ENCODE measurements around the gene SOX6.
"Not testable (repeated sequence)": the region's sequence is repeated elsewhere in the genome, so short reads cannot be mapped to it uniquely, and the experiment has no call there.

Gene SOX6

DNA sequence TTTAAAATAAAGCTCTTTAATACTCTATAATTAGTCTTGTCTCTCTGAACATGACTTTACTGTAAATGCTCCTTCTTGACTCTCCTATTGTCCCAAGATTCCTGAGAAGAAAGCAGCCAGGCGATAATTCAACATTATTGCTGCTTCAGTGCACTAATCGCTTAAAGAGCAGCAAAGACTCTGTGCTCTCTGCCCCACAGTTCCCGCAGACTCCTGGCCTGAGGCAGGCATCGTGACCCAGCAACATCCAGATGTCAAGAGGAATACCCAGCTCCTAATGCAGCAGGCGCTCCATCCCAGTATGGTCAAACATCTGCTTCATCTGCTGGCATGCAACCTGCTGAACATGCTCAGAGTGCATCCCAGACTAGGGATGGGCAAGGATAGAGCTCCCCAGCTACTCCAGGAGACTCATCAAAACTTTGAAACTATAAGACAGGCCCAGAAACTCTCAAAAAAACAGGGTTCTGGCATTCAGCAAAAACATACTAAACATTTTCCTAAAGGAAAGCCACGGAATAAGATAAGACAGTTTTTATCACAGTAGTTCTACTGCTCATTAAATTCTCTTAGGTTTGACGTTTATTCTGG lies 270.0 kb downstream of the SOX6 start:
- no peak for DNase-seq

DNA sequence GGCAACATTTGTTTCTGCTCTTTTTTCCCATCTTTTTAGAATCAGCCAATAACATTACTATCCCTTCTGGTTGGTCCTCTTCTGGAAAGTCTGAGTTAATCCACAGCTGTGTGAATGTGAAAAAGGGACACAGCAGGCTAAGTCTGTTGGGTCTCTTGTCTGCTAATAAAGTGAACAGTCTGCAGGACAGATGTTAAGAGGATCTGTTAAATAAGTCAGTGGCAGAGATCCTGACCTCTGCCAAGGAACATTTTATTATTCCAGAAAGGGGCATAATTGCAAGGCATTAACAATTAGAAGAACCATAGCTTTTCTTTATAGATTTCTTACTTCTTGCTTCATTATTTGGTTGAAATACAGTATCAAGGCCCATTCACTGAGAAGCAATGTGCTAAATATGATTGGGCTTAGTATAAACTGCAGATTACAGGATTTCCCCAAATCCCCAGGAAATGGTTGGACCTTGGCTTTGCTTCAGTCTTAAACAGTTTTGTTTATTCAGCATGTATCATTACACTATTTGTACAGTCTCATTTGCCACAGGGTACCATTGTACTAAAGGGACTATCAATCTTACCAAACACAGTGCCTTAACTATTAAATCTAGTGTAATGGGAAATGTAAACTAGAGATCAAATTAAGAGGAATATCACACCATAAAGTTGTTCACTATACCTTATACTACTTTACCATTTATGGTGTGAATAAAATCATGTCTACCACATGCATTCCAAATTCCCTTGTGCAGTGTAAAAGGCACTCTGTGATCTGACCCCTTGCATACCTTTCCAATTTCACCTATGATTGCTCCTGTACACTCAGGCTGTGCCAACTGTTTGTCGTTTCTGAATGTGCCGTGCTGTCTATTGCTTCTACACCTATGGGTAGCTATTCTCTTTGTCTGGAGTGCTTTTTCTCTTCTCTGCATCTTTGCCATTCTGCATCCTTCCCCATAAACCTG lies 274.0 kb downstream of the SOX6 start:
- no peak for DNase-seq

DNA sequence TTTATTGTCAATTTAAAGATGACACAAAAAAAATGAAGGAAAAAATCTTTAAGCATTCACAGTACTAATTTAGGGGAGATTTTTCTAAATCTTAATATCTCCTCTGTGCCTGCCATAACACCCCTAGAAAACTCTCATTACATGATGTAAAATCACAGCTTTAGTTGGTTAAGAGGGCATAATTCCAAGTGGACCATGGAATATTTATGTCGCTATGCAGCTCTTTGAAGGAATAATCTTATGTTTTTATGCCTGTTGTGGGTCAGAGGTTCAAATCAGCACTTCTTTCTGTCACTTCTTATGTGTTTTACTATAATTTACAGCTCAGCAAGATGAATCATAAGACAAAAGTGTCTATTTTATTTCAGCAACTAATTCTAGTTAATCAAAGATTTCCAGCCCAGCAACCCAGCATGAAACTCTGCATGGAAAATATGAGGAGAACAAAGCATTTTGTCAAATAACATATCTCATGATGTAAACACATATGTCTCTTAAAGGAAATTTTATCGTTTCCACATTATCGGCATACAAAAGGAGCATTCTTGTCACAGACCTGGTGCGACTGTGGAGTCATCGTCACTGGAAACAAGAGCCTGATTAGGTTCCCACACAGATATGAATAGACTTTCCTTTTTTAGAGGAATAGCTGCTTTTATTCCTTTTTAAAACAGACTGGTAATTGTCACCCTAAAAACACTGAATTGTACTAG lies 274.8 kb downstream of the SOX6 start:
- no peak for DNase-seq

DNA sequence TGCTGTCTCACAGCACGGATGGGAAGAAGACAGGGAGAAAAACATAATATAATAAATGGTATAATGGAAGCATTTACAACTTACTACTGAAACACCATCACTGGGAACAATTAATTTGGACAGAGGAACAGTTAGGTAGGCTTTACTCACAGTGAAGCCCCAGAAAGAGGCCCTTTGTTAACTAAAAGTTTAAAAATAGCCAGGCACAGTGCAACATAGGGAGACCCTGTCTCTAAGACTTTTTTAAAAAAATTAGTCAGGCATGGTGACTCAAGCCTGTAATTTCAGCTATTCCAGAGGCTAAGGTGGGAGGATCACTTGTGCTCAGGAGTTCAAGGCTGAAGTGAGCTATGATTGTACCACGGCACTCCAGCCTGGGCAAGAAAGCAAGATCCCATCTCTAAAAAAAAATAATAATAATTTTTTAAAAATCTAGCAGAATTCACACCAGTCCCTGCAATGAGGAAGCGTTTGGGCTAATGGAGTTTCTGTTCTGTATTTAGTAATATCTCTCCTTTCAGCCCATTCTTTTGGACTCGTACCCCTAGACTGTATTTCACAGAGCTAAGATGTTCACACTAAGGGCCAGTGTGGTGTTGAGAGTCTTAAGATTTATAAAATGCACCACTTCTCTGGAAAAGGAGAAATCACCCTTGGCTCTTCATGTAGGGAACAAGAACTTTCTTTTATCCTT lies 275.5 kb downstream of the SOX6 start:
- DNase-seq: no peak

DNA sequence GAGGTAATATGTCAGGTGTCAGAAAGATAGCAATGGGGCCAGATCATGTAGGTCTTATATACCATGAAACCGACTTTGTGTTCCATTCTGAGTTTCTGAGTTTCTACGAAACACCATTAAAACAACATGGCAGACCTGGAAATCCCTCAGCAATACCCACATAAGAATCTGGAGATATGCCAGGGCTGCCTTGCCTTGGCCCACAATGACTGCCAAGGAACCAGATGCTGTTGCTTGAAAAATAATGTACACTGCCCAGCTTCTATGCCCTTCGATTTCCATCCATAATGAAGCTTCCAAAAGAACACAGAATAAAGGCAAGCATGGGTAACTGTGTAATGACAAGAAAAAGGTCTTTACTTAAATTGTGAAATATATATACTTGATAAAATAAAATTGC lies 277.4 kb downstream of the SOX6 start:
- DNase-seq: no peak

DNA sequence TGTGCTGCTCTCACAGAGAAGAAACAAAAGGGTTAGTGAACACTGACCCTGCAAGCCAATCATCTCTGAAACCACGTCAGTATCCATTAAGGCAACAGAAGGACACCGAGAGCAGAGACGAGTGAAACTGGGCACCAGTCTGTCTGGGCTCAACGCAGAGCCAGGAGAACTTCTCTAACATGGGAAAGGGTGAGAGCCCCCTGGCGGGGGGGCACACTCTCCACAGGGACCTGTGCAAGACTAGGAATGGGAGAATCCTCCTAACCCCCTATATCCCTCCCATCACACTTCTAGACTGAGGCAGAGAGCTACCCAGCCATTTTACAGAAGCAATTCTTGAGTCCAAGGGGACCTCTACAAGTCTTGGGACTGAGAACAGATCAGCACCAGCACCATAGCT lies 285.8 kb downstream of the SOX6 start:
- DNase-seq: no peak

DNA sequence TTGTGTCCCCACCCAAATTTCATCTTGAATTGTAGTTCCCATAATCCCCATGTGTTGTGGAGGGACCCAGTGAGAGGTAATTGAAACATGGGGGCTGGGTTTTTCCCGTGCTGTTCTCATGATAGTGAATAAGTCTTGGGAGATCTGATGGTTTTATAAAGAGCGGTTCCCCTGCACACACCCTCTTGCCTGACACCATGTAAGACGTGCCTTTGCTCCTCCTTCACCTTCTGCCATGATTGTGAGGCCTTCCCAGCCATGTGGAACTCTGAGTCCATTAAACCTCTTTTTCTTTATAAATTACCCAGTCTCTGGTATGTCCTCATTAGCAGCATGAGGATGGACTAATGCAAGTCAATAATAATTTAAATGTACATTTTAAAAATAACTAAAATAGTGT lies 289.1 kb downstream of the SOX6 start:
- not testable (repeated sequence) for DNase-seq

DNA sequence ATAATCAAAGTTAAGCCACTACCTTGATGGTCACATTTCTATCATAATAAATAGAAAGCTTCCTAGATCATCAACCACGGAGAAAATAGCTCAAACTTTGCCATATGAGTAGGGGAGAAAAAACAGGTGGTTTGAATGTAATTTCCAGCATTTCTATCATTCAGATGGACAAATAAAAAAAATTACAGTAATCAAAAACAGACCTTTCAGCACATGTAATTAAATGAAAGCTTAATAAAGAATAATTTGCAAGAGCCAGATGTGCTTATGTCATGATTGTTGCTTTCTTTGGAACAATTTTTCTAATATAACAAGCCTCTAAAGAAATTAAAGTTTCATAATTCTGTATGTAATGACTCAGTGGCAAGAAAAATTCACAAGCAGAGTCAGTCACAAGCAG lies 297.0 kb downstream of the SOX6 start:
- DNase-seq: no peak

DNA sequence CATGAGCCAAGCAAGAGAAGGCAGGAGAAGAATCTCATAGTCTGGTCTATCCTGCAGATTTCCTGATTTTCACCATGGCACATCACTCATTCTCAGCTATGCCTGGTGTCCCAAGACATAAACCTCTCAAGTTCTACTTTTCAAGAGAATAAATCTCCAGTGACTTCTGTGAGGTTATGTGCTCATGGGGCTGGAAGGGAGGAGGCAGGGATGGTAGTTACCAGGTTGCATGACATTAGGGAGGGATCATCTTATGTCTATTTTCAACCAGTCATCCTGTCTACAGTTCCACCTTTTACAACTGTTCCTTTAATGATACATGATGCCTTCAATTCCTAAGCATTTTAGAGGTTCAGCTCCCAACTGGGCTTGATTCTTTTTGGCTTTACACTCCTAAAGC lies 297.7 kb downstream of the SOX6 start:
- no peak for DNase-seq

DNA sequence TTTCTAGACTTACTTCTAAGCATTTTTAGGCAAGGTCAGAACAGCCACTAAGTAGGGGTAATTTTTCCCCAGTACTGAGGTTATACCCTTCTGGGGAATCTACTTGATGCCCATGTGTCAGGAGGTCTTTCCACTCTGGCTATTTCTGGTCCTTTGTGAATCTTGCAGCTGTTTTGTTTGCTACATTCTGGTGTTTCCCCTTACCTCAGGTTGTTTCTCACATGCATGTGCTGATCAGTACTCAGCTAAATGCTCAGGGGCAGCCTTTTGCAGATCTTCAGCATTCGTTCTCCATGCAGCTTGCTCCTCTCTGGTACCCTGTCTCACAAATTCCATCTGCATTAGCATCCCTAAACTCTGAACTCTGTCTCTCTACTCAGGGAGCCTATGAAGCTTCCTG lies 303.6 kb downstream of the SOX6 start:
- DNase-seq: no peak

DNA sequence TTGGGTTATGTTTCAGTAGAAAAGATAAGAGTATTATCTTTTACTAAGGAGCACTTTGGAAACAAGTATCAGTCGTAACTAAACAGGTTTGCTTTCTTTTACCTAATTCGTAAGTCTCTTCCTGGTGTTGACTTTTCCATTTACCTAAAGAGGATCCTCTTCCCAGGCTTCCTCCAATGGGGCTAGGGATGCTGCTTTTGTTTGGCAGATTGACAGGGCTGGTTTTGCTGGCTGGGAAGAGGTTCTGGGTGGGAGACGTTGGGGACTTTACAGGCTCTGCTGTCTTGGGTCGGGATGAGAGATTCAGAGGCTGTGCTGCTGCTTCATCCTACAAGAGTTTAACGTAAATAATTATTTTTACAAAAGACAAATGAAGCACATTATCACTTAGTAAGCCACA lies 306.7 kb downstream of the SOX6 start:
- no peak for DNase-seq

DNA sequence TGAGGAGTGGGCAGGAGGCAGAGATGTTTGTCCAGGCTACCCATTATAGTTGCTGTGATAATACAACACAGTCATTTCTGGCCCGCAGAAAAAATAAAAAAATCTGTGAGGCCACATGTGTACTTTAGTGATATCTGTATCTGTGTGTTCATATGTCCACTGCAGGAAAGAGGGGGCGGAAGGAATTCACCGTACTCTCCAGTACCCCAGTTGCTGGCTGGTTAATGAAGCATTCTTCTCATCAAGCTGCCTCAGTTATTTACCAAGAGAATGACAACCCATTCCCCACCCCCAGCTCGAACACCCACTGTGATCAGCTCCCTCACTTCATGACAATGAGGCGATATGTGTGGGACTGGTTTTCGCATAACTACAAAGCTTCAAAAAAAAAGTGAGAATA lies 309.3 kb downstream of the SOX6 start:
- DNase-seq: no peak

DNA sequence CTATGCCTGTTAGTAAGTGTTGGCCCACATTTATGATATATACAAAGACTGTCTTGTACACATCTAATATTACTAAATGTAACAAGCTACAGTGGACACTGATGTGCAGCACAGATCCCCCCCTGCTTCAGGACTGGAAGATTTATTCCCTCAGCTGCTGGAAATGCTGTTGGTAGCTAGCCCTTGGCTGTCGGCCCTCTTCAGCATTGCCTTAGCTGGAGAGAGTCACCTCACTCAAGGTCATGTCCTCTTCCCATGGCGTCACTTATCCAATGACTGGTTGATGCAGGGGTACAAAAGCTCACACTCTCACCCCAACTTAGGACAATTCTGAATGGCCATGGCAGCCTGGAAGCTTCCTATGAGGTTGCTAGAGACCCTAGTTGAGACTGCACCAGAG lies 312.7 kb downstream of the SOX6 start:
- DNase-seq: no peak

DNA sequence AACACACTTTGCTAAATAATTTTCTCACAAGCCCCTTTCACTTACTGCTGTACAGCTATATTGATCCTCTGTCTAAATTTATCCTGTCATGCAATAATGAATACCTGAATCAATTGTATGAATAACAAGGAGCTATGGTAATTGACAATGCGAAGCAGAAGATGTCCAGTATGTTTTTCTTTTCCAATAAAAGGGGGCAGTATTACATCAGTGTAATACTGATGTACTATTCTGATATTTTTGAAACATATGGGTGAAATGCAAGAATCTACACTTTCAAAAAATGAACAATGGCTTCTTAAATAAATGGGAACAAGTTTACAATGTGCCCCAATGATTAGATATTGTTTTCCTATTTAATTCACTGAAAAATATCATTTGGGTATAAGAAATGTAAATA lies 315.1 kb downstream of the SOX6 start:
- no peak for DNase-seq

DNA sequence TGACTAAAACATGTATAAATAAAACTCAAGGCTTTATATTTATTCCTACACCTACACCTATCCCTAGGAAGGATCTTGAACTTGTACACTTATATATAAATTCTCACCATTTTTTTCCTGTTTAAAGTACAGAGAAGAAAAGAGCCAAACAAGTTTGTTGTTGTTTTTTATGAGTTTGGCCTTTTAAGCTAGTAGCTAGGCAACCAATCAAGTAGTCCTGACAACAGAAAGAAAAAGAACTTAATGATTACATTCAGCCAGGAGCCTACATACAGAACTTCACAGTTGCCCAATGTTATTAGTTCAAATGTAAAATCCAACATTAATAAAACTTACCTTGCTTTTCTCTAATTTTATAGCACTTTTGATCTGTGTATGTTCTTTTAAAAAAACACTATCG lies 316.2 kb downstream of the SOX6 start:
- no peak for DNase-seq

DNA sequence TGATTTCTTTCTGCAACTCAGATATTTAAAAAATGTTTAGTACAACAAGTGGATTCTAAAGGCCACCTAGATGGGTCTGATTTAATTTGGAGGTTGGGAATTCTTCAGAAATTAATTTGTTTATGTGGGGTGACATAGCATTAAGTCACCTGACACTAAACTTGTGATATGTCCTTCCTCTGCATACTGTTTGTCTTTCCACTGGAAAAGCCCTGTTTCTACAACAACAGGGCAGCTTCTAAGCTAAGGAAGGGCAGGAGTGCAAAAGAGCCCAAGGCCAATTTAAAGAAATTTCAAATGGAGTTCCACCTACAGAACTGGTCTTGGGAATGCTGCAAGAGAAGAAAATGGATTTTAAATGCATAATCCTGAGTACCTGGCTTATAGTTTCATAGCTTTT lies 319.2 kb downstream of the SOX6 start:
- no peak for DNase-seq

DNA sequence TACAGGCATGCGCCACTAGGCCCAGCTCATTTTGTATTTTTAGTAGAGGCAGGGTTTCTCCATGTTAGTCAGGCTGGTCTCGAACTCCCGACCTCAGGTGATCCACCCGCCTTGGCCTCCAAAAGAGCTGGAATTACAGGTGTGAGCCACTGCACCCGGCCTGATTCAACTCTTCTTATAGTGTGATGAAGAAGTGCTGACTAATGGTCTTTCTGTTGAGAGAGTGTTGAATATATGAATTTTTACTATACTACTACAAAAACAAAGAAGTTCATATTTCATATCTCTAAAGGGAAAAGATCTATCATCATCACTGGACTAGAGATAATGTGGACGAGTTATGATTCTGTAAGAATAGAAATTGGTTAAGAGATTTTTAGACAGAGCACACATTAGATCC lies 320.1 kb downstream of the SOX6 start:
- no peak for DNase-seq

DNA sequence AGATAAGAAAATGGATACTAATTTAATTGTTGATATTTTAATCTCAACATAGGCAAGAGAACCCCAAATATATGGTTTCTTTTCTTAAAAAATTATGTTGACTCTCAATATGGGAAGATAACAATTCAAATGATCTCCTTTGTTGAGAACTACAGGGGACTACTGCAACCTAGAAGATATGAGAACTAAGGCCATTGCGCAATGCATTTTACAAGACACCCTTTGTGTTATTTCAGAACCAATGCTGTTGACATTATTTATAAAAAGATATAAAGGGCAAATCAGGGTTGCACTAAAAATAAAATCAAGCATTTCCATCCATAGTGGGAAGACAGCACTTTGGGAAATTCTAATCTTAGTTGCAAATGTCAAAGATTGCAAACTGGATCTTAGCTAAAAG lies 322.3 kb downstream of the SOX6 start:
- no peak for DNase-seq

DNA sequence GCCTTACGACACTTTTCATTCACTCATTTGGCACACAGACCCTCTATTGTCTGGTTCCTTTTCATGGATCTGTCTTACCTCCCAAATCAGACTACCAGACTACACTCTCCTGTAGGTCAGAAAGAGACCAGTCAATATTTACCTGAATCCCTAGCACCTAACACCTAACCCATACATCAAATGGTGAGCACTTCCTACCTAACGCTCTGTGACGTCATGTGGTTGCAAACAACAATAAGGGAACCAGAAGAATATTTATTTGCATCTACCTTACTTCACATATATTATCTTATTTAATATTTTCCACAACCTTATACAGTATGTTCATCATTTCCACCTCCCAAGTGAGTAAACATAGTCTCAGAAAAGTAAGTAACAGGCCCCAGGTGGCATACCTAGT lies 323.4 kb downstream of the SOX6 start:
- DNase-seq: no peak

DNA sequence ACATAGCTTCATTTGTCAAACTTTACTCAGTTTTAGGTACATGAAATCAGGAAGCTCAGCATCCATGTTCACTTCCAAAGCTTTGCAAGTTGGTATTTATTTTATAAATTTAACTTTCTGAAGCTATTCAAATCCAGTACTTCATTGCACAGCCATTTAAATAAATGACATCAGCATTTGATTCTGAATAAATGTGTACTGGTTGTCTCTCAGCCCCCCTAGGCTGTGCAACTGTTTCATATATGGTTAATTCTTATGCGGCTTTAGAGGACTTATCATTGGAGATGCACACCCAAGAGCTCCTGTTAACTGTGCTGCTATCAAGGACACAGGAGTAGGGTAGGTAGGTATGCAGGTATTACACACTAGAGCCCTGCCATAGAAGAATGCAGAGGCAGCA lies 325.1 kb downstream of the SOX6 start:
- DNase-seq: no peak

DNA sequence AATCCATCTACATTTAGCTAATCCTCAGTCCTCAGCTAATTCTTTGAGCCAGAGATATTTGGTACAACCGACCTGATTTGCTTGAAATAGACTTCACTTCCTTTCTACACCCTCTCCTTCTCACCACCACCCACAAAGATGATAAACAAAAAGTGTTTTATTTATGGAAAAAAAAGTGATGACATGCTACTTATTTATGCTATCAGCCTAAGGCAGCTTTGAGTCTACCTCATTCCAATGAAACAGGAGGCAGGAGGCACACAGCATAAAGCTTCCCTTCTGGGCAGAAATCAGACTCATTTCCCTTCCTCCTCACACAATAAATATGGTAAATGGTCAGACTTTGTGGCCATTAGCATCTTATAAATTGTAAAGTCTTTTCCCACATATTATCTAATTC lies 325.7 kb downstream of the SOX6 start:
- no peak for DNase-seq

DNA sequence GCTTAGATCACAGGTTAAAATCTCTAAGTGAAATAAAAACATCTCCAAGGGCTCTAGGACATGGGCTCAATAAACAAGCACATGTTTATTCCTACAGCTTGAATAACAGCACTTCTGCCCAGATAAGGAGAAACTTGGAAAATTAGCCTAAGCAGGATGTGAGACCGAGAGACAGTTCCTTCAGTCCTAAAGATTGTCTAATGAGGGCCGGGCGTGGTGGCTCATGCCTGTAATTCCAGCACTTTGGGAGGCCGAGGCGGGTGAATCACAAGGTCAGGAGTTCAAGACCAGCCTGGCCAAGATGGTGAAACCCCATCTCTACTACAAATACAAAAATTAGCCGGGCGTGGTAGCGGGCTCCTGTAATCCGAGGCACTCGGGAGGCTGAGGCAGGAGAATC lies 327.2 kb downstream of the SOX6 start:
- not testable (repeated sequence) for DNase-seq

DNA sequence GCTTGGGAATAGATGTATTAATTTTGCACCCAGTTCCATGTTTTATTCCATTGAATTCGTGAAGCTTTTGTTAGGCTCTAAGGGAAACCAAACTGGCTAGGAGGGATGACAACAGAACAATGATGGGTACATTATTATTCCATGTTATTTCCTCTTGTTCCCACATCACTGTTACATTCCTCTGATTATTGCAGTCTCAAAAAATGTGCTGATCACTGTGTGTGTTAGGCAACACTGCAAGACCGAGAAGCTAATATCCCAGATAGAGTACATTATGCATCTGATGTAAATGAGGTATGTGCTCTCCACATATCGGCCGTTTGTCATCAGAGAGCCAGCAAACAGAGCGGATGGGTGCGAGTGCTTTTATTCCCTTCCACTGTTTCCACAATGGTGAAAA lies 327.9 kb downstream of the SOX6 start:
- no peak for DNase-seq
